Islet precursor cell (in vitro differentiated cells): ENCODE measurements around the gene CHST11.
"Not testable (repeated sequence)": the region's sequence is repeated elsewhere in the genome, so short reads cannot be mapped to it uniquely, and the experiment has no call there.

Source experiments
- DNase-seq: peaks from one replicate; pipeline ENCODE4 v3.0.0-alpha.2; 2018

Gene CHST11

GRCh38 chr12:104506676-104507401, 50.1 kb downstream of the CHST11 start:
- DNase-seq, result no peak

GRCh38 chr12:104507672-104508071, 50.9 kb downstream of the CHST11 start:
- no peak for DNase-seq

- no peak for DNase-seq
These were observed 52.2 kb downstream of the CHST11 start for GRCh38 chr12:104508752-104509446.

- no peak for DNase-seq
These were observed 53.6 kb downstream of the CHST11 start for GRCh38 chr12:104510145-104510872.

- no peak for DNase-seq
These were observed 54.2 kb downstream of the CHST11 start for GRCh38 chr12:104510873-104511440.

- DNase-seq, result peak; percentile 96
These were observed 56.9 kb downstream of the CHST11 start for GRCh38 chr12:104513681-104514080.

GRCh38 chr12:104514092-104514810, 57.5 kb downstream of the CHST11 start:
- DNase-seq, result no peak

- DNase-seq, result no peak
These were observed 59.2 kb downstream of the CHST11 start for GRCh38 chr12:104515899-104516298.

- DNase-seq, result no peak
These were observed 60.1 kb downstream of the CHST11 start for GRCh38 chr12:104516821-104517220.

- DNase-seq, result no peak
These were observed 61.1 kb downstream of the CHST11 start for GRCh38 chr12:104517880-104518279.

- DNase-seq, result no peak
These were observed 62.7 kb downstream of the CHST11 start for GRCh38 chr12:104519190-104520019.

- DNase-seq, result peak; percentile 95
These were observed 63.6 kb downstream of the CHST11 start for GRCh38 chr12:104520242-104520900.

GRCh38 chr12:104521731-104522130, 65.0 kb downstream of the CHST11 start:
- no peak for DNase-seq

- no peak for DNase-seq
These were observed 66.4 kb downstream of the CHST11 start for GRCh38 chr12:104522985-104523722.

- no peak for DNase-seq
These were observed 67.5 kb downstream of the CHST11 start for GRCh38 chr12:104524034-104524832.

GRCh38 chr12:104526320-104526719, 69.6 kb downstream of the CHST11 start:
- DNase-seq, result peak; percentile 91

GRCh38 chr12:104526751-104527150, 70.0 kb downstream of the CHST11 start:
- DNase-seq, result peak; percentile 83

GRCh38 chr12:104527653-104528052, 70.9 kb downstream of the CHST11 start:
- DNase-seq, result not testable (repeated sequence)

GRCh38 chr12:104529130-104529874, 72.6 kb downstream of the CHST11 start:
- peak; percentile 88 for DNase-seq
